ENCODE results near the gene IL17B. TPM values are rescaled to one million over a fixed set of nuclear protein-coding genes. Genes with fewer than 3 reads are reported as not detected.
A peak's percentile ranks its signal among the peaks of the same experiment; 100 is the strongest.

IL17B gene
- total and polyA plus RNA-seq, 2 experiments from 2014 or later = 0.43 TPM; not detected in 1

DNA sequence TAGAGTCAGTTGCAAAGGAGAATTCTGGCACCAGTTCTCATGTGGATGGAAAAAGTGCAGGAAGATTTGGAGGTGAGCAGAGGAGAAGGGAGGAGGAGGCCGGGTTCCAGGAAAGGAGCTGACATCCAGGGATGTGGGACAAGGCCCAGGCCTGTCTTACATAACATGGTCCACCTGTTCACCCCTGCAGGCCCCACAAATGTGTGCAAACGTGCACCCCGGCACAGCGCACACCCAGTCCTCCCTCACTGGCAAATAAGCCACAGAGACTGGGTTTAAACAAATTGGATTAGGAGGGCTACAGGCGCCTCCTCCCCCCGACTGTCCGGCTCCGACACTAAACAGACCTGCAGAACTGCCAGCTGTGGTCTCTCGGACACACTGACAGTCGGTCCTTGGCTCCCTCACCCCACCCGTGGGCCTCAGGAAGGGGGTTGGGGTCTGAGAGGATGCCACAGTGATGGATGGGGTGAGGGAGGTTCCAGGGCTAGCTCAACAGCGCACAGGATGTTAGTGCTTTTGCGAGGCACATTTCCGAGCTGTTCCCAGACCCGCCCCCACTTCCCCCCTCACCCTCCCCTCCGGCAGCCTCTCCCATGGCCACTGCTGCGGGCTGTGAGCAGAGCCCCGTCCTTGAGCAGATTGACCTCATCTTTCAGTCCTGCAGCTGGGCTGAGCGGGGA lies 43.4 kb upstream of the IL17B start:
- H3K9ac ChIP-seq = peak overlapping the region; percentile 45; the same call in 1 of the 2 replicates
- peak overlapping the region; percentile 52 for H3K27ac ChIP-seq
- 0 out of 2 replicates have a peak overlapping the region, but pooled peaks have one; percentile 1 for H2AFZ ChIP-seq
- peak; percentile 65 for DNase-seq
- no peaks in the 10 kb centered on the region for H3K9me2 ChIP-seq (ENCODE audit: insufficient read depth)
- H3K4me1 ChIP-seq (ENCODE audit: insufficient read depth) = peaks cover 29% of the 10 kb centered on the region
- H3K4me3 ChIP-seq = no peak overlapping the region
- peaks cover 48% of the 10 kb centered on the region for H3K79me2 ChIP-seq (ENCODE audit: insufficient read depth)
- H3K27me3 ChIP-seq (replicated peaks; ENCODE audit: insufficient read depth) = no peaks in the 10 kb centered on the region
- peaks cover 53% of the 10 kb centered on the region for H3K36me3 ChIP-seq (ENCODE audit: low read depth)
- no peak overlapping the region for H3K4me2 ChIP-seq (ENCODE audit: unreplicated experiment)
- peaks cover 65% of the 10 kb centered on the region for H3F3A ChIP-seq (ENCODE audit: insufficient read depth)
- 47 to 51% methylated on average over 17 to 19 of the region's 19 CpGs for WGBS, 2 experiments (ENCODE audit: low coverage in 1 of 2, low lambda C conversion rate in 2 of 2, missing lambda C conversion rate in 2 of 2)
- in situ Hi-C loops (cut with MboI) = no loop called here
- H4K20me1 ChIP-seq (ENCODE audit: insufficient read depth) = no peaks in the 10 kb centered on the region
- H3K9me3 ChIP-seq (ENCODE audit: low read depth) = no peaks in the 10 kb centered on the region
- TF ChIP-seq EZH2phosphoT487 (IDR thresholded peaks at IDR 0.05; ENCODE audit: insufficient read depth, low read depth) (no peak), EZH2 (IDR thresholded peaks at IDR 0.05; ENCODE audit: insufficient read depth, poor library complexity, severe bottlenecking) (no peak)

- H2AFZ ChIP-seq = no peak overlapping the region
- H3K4me3 ChIP-seq = no peak overlapping the region
- no peak overlapping the region for H3K4me2 ChIP-seq (ENCODE audit: unreplicated experiment)
- no peaks in the 10 kb centered on the region for H3K9me2 ChIP-seq (ENCODE audit: insufficient read depth)
- no peaks in the 10 kb centered on the region for H4K20me1 ChIP-seq (ENCODE audit: insufficient read depth)
- peak; percentile 78 for DNase-seq
- H3K9ac ChIP-seq = no peak overlapping the region
- peaks cover 55% of the 10 kb centered on the region for H3K79me2 ChIP-seq (ENCODE audit: insufficient read depth)
- WGBS, 2 experiments (ENCODE audit: low coverage in 1 of 2, low lambda C conversion rate in 2 of 2, missing lambda C conversion rate in 2 of 2) = 50 to 52% methylated on average over 5 of the region's 5 CpGs
- peak overlapping the region; percentile 48 for H3K27ac ChIP-seq
- in situ Hi-C loops (cut with MboI) = no loop called here
- H3K27me3 ChIP-seq (replicated peaks; ENCODE audit: insufficient read depth) = no peaks in the 10 kb centered on the region
- no peak for TF ChIP-seq EZH2 (IDR thresholded peaks at IDR 0.05; ENCODE audit: insufficient read depth, poor library complexity, severe bottlenecking)
- TF ChIP-seq EZH2phosphoT487 (IDR thresholded peaks at IDR 0.05; ENCODE audit: insufficient read depth, low read depth) = no peak
- peaks cover 29% of the 10 kb centered on the region for H3K4me1 ChIP-seq (ENCODE audit: insufficient read depth)
- peaks cover 64% of the 10 kb centered on the region for H3F3A ChIP-seq (ENCODE audit: insufficient read depth)
- peaks cover 46% of the 10 kb centered on the region for H3K36me3 ChIP-seq (ENCODE audit: low read depth)
- no peaks in the 10 kb centered on the region for H3K9me3 ChIP-seq (ENCODE audit: low read depth)
Measured at GRCh38 chr5:149421834-149422233, 42.7 kb upstream of the IL17B start.

DNA sequence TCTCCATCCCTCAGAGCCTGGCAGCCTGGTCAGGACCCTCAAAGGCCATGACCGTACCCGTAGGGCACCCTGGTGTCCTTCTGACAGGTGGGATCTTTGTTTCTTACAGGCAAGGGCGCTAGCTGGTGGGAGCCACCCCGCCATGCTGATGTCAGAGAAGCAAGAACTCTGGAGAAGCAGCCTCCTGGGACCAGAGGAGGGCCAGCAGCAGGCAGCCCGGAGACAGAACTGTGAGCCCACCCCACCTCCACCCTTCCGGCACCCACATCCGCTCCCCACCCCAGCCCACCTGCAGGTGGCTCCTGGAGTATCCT lies 42.2 kb upstream of the IL17B start:
- Histone ChIP-seq H4K20me1 (ENCODE audit: insufficient read depth) (no peaks in the 10 kb centered on the region), H3K9me3 (ENCODE audit: low read depth) (no peaks in the 10 kb centered on the region), H3K27ac (peak overlapping the region; percentile 48), H3K27me3 (replicated peaks; ENCODE audit: insufficient read depth) (no peaks in the 10 kb centered on the region), H3K4me2 (ENCODE audit: unreplicated experiment) (no peak overlapping the region), H3K9me2 (ENCODE audit: insufficient read depth) (no peaks in the 10 kb centered on the region), H2AFZ (no peak overlapping the region), H3K9ac (no peak overlapping the region), H3K4me1 (ENCODE audit: insufficient read depth) (peaks cover 26% of the 10 kb centered on the region), H3F3A (ENCODE audit: insufficient read depth) (peaks cover 59% of the 10 kb centered on the region), H3K36me3 (ENCODE audit: low read depth) (peaks cover 42% of the 10 kb centered on the region; the same call in 1 of the 2 replicates), H3K4me3 (no peak overlapping the region), H3K79me2 (ENCODE audit: insufficient read depth) (peaks cover 60% of the 10 kb centered on the region)
- no peak for TF ChIP-seq EZH2phosphoT487 (IDR thresholded peaks at IDR 0.05; ENCODE audit: insufficient read depth, low read depth)
- TF ChIP-seq EZH2 (IDR thresholded peaks at IDR 0.05; ENCODE audit: insufficient read depth, poor library complexity, severe bottlenecking) = no peak
- DNase-seq = no peak
- in situ Hi-C loops (cut with MboI) = no loop called here
- WGBS, 2 experiments (ENCODE audit: low coverage in 1 of 2, low lambda C conversion rate in 2 of 2, missing lambda C conversion rate in 2 of 2) = 88 to 89% methylated on average over 7 of the region's 7 CpGs

- Histone ChIP-seq H4K20me1 (ENCODE audit: insufficient read depth) (no peaks in the 10 kb centered on the region), H2AFZ (no peak overlapping the region), H3K36me3 (ENCODE audit: low read depth) (peaks cover 37% of the 10 kb centered on the region; the same call in 1 of the 2 replicates), H3K4me3 (no peak overlapping the region), H3K9me3 (ENCODE audit: low read depth) (no peaks in the 10 kb centered on the region), H3K27me3 (replicated peaks; ENCODE audit: insufficient read depth) (no peaks in the 10 kb centered on the region), H3K4me2 (ENCODE audit: unreplicated experiment) (no peak overlapping the region), H3F3A (ENCODE audit: insufficient read depth) (peaks cover 58% of the 10 kb centered on the region), H3K4me1 (ENCODE audit: insufficient read depth) (peaks cover 26% of the 10 kb centered on the region), H3K27ac (peak overlapping the region; percentile 48), H3K79me2 (ENCODE audit: insufficient read depth) (peaks cover 66% of the 10 kb centered on the region), H3K9ac (peak overlapping the region; percentile 21; the same call in 1 of the 2 replicates), H3K9me2 (ENCODE audit: insufficient read depth) (no peaks in the 10 kb centered on the region)
- in situ Hi-C loops (cut with MboI) = no loop called here
- 45 to 50% methylated on average over 17 to 18 of the region's 18 CpGs for WGBS, 2 experiments (ENCODE audit: low coverage in 1 of 2, low lambda C conversion rate in 2 of 2, missing lambda C conversion rate in 2 of 2)
- no peak for DNase-seq
- TF ChIP-seq EZH2phosphoT487 (IDR thresholded peaks at IDR 0.05; ENCODE audit: insufficient read depth, low read depth) = no peak
- no peak for TF ChIP-seq EZH2 (IDR thresholded peaks at IDR 0.05; ENCODE audit: insufficient read depth, poor library complexity, severe bottlenecking)
Measured at GRCh38 chr5:149420545-149421371, 41.7 kb upstream of the IL17B start.
